ENCODE results near the gene ACAN. TPM values are rescaled to one million over a fixed set of nuclear protein-coding genes. Genes with fewer than 3 reads are reported as not detected.

Gene ACAN
- total RNA-seq, 1 experiment from 2014 or later: 0.27 TPM

DNA sequence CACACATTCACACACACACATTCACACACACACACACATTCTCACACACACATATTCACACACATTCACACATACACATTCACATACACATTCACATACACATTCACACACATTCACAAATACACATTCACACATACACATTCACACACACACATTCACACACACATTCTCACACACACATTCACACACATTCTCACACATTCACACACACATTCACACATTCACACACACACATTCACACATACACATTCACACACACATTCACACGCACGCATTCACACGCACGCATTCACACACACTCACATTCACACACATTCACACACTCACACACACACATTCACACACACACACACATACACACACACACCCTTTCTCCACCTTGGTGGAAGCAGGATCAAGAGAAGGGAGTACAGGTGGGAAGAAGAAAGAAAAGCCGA is 97.8 kb downstream of the ACAN start:
- DNase-seq (ENCODE audit: low read depth): no peak

DNA sequence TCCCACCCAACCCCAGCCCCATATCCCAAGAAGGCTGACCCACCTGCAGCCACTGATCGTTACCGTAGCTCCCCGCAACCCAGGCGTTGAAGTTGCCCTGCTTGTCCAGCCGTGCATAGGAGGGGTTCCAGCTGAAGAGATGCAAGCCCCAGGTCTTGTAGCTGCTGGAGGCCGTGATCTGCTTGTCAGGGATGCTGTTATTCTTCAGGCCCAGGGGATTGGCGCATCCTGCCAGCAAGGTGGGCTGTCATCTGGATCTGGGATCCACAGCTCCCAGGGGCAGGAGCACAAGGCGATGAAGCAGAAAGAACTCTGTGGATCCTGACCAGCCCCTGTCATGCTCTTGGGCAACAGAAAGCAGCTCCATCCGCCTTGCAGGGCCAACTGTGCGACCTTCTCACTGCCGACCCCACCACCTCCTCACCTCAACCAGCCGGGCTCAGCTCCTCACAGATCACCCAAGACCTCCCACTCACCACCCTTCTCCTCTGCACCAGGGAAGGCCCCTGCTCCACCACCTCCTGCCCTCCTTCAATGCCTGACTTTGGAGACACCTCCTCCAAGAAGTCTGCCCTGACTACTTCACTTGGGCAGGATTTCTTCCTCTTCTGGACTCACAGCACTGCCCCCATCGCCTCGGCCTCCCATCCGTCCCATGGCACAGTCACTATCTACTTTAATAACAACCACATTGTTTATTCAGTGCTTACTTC is 98.4 kb downstream of the ACAN start:
- DNase-seq (ENCODE audit: low read depth): no peak

DNA sequence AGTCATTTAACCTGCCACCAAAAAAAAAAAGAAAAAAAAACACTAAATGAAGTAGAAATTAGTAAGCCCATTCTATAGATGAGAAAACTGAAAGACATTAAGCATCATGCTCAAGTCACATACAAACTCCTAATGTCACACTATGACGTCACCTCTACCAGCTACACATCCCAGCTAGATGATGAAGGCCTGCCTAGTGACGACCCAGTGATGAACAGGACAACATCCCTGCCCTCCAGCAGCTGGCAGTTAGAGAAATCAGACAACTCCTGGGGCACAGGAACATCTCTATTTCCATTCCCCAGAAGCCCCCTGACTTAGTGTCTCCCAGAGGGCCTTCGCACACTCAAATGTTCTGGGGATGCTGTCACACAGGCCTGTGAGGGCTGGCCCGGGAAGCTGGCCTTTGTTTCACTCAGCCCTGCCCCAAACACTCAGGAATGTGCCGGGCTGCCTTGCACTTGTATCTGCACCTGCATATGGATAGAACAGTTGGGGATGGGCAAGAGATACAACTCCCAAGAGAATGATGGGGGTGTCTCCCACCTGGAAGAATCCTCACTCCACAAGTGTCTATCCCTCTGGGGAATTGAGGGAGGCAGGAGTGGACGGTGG is 99.1 kb downstream of the ACAN start:
- DNase-seq (ENCODE audit: low read depth): no peak

DNA sequence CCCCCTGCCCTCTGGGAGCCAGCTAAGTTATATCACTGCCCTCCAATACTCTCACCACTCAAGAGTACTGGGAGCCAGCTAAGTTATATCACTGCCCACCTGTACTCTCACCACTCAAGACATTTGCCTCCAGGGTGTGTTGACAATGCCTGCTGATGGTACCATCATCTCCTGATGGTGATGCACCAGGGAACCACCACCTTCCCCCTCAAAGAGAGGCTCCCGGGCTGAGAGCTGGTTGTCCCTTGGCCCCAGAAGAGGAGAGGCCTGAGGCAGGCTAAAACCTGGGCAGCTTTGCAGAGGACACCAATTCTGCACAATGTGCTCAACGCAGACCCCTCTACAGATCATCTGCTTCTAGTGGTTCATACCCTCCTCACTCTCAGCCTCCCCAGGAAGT is 99.6 kb downstream of the ACAN start:
- no peak for DNase-seq (ENCODE audit: low read depth)

DNA sequence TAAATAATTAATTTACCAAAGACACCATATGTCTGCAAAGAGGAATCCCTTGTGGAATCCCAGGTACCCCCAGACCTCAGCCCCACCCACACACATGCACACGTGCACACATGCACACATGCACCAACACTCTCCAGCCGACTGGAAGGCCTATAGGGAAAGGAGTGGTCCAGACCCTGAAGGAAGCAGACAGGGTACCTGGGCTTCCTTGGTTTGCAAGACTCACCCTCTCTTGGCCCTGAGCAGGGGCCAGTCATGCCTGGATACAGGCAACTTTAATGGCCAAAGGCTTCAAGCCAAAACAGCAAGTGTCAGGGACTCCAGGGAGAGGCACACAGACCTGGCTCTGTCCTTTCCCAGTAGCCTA is 101.0 kb downstream of the ACAN start:
- DNase-seq (ENCODE audit: low read depth): no peak

DNA sequence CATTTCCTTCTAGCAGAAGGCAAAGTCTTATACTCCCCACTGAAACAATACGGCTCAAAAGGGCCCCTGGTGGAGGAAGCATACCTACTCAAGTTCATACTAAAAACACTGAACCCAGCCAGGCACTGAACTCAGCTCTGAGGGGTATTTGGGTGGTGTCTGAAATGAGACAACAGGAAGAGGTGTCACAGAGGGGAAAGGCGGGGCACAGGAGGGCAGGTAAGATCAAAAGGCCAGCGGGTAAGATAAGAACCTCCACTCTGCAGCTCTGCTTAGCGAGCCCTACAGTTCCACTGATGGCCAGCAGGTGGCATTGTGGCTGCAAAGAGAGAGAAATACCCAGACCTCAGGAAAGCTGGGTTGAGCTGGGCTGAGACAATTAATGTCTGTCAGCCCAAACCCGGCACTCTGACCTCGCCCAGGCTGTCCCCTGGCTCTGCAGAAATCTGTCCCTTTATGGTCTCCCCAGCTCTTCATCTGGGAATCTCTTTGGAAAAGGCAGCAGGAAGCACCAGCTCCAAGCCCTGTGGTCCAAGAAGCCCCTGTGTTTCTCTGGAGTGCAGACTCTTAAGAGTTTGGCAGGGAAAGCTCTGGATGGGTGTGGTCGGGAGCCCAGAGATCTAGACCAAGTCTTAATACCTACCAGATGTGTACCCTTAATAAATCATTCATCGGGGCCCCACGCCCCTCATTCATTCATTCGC is 101.5 kb downstream of the ACAN start:
- DNase-seq (ENCODE audit: low read depth): peak; percentile 67

DNA sequence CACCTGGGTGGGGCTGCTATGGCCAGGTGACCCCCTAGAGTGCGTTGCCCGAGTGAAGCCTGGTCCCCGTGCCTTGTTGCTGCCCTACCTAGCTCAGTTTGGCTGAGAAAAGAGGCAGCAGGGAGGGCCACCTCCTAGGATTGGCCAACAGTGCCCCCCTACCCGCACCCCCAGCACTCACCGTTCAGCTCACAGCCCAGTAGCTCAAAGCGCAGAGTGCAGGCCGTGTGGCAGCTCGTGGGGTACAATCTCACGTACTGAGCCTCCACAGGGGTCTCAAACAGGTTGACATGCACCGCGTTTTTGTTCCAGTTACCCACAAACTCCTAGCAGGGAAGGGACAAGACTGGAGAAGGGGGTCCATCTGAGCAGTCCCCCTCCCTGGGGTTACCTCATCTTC is 102.3 kb downstream of the ACAN start:
- no peak for DNase-seq (ENCODE audit: low read depth)

DNA sequence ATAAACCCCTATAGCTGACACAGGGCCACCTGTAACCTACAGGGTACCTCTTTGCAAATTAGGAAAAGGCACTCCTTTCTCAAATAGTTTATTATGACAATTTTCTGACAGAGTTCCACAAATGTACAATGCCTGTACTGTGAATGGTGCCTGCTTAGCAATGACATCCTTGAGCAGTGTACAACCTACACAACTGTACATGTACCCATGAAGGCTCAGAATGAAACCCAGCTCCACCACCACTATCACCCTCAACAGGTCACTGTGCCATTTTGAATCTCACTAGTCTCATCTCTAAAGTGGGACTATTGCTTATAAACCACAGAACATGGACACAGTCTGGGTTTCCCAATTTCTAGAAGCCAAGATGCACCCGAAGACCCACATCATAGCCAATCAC is 102.9 kb downstream of the ACAN start:
- no peak for DNase-seq (ENCODE audit: low read depth)

DNA sequence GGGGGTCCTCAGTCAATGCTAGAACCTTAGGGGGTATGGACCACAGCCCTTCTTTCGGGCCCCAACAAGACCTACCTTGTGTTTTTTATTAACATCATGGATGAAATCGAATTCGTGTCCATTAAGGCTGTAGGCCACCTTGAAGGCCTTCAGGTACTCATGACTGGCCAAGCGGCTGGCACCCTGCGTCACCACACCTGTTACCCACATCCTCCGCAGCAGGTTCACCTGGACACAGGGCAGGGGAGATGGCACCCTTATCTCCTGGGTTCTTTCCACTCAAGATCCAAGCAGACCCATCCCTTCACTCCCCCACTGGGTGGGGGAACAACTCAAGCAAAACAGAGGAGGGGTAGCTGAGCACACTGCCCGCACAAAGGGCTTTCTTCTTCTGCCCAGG is 103.3 kb downstream of the ACAN start:
- DNase-seq (ENCODE audit: low read depth): no peak

DNA sequence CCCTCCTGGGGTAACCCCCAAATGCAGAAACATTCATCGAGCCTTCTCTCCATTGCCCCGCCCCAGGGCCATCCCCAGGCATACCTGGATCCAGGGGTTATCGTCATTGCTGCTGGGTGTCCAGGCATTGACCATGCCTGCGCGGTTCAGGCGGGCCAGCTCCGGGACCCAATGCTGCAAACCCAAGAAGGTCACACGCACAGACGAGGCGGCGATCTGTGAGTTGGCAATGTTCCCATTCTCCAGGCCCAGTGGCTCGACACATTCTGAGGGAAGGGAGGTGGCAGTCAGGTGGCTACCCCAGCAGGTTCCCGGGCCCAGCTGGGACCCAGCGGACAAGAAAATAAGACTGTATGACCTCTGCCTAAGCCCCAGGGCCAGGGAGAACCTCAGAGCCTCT is 103.9 kb downstream of the ACAN start:
- no peak for DNase-seq (ENCODE audit: low read depth)

DNA sequence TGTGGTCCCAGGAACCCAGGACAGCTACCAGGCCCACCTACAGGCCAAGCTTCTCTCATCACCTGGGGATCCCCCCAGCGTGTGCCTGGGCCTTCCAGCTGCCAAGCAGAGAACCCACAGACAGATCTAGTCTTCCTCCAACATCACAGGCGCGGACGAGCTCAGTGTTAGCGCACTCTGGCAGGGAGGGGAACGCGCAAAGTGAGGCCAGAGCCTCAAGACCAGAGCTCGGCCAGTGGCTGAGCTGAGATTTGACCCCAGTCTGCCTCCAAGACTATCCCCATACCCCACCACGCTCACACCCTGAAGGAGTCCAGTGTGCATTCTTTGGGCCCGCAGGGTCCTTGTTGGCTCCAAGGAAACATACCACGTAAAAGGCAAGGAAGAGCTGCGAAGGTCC is 104.9 kb downstream of the ACAN start:
- no peak for DNase-seq (ENCODE audit: low read depth)

DNA sequence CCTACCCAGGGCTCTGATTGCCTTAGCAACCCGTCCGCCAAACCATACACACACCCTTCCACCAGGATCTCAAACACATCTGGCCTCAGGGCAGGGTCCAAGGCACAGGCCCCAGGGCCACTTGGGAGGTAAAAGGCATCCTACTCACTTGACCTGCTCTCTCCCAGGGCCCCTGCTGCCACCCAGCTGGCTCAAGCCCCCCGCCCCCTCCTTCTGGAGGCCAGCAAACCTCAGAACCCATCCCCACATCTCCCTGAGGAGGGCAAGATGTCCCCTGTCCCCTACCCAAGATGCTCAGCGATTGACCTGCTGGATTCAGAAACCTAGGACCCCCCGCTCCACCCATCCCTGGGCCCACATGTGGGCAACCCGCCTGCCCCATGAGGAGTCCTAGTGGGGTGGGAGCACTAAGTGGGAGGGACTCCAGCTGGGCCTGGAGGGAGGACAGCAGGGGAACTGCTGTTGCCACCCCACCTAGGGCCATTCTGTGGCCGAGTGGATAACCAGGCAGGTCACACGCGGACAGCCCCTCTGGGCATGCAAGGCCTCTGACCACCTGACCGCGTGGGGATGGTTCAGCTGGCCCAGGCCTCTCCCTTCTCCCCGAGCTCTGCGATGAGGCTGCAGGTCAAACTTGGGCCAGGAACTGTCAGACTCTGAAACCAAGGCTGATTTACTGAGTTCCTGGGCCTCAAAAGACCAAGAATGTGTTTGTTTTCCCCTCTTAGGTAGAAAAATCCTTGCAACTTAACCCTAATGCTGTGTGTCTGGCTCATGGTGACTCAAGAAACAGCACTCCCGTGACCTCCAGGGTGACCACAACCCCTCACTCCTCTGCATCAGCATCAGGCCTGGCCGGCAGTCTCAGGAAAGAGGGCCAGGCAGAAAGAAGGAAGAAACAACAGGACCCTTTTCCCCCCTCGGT is 105.7 kb downstream of the ACAN start:
- no peak for DNase-seq (ENCODE audit: low read depth)

DNA sequence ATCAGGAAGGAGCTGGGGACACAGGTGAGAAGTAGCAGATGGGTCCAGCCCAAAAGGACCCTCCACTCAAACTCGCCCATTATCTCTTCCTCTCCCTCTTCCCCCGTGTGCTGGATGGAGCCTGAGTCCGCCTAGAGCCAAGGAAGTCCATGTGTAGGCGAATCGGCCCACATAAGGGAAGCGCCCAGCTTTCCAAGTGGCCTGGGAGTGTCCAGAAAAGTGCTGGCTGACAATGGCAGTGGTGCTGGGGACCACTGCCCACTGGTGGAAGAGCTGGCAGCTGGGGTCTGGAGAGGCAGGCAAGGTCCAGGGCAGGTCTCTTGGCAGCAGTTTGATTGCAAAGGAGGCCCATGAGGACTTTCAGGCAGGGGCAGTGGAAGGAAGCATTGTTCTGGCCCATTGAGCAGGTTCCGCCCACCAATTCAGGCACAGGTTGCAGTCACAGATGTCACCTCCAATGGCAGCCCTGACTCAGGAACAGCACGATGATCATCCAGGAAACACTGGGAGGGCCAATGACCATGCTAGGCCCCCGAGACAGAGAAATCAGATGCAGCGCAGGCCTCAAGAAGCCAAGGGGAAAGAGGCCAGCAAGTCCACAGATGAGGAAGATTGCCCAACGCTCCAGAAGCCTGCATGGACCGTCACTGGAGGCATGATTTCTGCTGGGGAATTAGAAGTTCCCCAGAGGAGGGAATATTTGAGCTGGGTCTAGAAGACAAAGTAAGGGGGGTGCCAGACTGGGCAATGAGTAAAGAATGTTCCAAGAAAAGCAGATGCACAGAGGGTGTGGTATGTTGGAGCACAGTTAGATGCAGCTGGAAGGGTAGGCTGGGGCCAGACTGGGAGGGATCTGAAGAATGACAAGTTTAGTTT is 107.0 kb downstream of the ACAN start:
- DNase-seq (ENCODE audit: low read depth): no peak

DNA sequence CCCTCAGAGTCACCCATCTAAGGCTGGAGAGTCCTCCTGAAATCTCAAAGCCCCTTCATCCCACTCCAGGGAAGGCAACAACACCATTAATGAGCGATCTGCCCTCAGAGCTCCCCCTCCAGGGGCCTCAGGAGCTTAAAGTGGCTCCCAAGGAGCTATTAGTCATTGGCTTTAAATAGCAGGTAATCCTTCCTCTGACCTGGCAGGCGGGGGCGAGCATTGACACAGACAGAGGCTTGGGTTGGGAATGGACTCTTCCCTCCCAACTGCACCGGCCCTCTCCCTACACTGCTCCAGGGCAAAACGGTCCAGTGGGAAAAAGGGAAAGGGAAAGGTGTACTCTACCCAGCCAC is 108.5 kb downstream of the ACAN start:
- DNase-seq (ENCODE audit: low read depth): peak; percentile 32

DNA sequence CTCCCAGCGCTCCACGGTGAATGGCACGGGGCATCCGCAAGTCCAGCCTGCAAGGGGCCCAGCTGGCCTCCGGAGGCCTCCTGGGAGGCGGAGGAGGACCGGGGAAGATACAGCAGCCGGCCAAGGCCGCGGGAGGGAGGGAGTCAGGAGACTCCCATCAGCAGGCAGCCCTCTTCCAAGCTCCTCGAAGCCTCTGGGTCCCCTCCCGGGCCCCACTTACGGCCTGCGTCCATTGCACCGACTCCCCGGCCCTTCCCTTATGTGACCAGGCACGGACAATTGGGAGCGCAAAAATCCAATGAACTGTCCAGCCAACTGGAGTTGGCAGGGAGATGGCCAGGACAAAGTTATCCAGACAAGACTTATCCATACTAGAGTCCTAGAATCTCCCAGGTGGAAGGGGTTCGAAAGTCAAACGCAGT is 109.3 kb downstream of the ACAN start:
- no peak for DNase-seq (ENCODE audit: low read depth)

DNA sequence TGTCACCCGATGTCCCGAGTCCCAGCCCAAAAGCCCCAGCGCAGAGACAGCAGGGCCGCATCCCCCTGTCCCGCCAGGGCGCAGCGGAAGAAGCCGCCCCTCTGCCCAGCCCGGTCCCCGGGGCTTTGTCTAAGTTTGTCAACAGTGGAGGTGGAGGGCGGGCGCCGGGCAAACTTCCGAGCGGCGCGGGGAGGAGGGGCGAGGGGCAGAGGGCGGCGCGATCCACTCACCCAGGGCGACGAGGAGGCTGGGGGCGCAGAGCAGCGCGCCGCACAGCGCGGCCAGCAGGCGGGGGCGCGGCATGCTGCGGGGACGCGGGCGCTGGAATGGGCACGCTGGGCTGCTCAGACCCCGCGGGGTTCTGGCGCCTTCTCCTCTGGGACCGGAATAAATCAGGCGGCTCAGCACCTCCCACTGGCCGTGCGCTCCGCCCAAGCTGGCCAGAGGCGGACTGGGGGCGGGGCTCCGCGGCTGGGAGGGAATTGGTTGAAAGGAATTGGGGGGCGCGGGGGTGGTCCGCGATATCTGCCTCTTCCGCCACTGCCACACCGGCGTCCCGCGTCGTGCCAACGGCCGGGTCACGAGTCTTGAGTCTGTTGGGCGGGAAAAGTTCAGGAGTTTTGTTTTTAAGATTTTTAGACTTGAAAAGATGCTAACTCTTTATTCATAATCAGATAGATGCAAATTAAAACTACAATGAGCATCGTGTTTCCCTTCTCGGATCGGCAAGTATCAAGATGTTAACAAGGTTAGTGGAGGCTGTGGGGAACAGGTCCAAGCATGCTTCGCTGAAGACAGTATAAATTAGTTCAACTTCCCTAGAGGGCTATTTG is 110.0 kb downstream of the ACAN start, which contains the start of gene MFGE8:
MFGE8 (minus strand) TSS at position 363 of the 833 bp plus-strand sequence; CDS start at position 303, 60 bp downstream.
- DNase-seq (ENCODE audit: low read depth): peak; percentile 77

DNA sequence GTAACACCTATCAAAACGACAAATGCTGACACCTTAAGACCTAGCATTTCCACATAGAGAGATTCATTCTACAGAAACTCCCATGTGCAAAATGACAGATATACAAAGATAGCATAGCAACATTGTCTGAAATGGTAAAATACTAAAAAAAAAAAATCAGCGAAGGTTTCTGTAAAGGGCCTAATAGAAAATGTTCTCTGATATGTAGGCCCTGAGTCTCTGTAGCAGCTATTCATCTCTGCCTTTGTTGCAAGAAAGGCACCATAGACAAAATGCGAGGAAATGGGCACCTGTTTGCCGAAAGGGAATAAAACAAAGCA is 110.6 kb downstream of the ACAN start:
- no peak for DNase-seq (ENCODE audit: low read depth)

DNA sequence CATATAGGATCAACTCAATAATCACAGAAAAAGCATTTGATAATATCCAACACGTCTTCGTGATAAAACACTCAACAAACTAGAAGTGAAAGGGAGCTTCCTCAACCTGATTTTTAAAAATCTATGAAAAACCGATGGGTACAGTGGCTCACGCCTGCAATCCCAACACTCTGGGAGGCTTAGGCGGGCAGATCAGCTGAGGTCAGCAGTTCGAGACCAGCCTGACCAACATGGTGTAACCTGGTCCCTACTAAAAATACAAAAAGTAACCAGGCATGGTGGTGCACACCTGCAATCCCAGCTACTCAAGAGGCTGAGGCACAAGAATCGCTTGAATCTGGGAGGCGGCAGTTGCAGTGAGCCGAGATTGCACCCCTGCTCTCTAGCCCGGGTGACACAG is 112.1 kb downstream of the ACAN start:
- DNase-seq (ENCODE audit: low read depth): no peak

DNA sequence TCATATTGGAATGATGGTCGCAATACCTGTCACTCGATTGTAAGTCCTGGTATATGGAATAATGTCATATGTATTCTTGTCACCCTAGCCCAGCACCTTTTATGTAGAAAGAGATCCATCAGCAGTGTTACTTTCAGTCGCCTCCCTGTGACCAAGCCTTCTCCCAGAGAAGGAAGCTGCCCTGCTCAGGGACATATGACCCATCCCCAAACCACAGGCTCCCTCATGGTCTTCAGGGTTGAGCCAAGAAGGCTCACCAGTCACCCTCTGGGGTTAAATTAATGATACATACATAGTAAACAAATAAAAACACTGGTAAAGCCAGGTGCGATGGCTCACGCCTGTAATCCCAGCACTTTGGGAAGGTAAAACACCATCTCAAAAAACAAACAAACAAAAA is 114.5 kb downstream of the ACAN start:
- no peak for DNase-seq (ENCODE audit: low read depth)

DNA sequence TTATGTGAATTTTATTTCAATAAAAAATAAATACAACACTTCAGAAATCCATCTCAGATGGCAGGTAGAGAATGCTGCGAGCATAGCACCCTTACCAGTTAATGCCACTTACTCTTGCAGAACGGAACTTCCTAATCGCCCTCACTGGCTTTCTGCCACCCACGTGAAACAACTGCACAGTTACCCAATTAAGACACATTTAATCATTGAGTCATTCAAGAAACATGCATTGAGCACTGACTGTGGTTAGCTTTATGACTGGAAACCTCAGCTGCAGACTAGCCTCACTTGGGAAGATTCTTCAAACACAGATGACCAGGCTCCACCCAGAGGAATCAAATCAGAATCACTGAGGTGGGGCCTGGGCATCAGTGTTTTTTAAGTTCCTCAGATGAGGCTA is 115.5 kb downstream of the ACAN start:
- DNase-seq (ENCODE audit: low read depth): peak; percentile 98

Measured in HT1080 (cell line).